HG03175 (cell line): ENCODE data around the gene USP33.
"Not testable (repeated sequence)": the region's sequence is repeated elsewhere in the genome, so short reads cannot be mapped to it uniquely, and the experiment has no call there.

ENCODE experiments used
- ATAC-seq: cut with Tn5 transposase; IDR thresholded peaks from one replicate; pipeline ENCODE4 v1.9.1; 2021; ENCODE audit warnings: mild to moderate bottlenecking, moderate library complexity; ENCODE audit not compliant: unreplicated experiment

Gene USP33

GRCh38 chr1:77759071-77760028 is at the start of gene USP33:
TSS of gene USP33 (minus strand) at chr1:77759852. CDS start at chr1:77741697, 18,155 bp downstream.
- ATAC-seq, result peak; percentile 93

GRCh38 chr1:77803371-77803770 is 43.7 kb upstream of the USP33 start:
- ATAC-seq, result no peak

DNA sequence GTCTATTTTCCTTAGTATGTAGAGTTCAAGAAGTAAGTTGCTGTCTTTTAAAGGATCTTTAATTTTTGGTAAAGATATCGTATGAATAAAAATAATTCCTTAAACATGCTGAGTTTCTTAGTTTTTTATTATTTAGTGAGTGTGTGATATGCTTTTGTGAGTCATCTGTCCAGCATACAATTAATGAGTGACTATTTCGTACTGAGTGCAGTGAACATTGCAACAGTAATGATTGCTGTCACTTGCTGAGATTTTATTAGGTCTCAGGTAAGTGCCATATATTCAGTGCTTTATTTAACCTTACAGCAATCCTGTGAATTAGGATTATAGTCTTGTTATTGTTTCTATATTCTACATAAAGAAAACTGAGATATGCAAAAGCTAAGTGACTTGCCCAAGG is 42.4 kb upstream of the USP33 start:
- no peak for ATAC-seq

- no peak for ATAC-seq
These were observed 38.3 kb upstream of the USP33 start for GRCh38 chr1:77797991-77798390.

DNA sequence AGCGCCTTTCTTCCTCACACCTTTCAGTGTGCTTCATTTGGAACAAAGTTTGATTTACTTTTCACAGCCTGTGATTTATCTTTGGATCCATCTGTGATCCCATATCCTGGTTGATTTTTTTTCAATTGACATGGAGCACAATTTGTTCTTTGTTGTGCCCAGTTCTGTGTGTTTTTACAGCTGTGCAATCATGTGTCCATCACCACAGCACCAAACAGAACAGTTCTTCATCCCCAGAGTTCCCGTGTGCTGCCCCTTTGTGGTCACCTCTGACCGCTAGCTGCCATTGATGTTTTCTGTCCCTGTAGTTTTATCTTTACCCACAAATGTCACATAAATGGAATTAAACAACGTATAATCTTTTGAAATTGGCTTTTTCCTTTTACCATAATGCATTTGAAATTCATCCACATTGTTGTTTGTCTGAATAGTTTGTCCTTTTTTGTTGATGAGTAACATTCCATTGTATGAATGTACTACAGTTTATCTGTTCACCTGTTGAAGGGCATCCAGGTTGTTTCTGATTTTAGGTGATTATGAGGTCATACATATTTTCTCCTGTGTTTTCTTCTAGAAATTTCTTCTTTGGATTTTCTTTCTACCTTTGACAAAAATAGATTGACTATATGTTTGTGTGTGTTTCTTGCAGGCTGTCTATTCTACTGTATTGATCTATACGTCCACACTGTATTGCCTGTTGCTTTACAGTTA is 37.2 kb upstream of the USP33 start:
- no peak for ATAC-seq

DNA sequence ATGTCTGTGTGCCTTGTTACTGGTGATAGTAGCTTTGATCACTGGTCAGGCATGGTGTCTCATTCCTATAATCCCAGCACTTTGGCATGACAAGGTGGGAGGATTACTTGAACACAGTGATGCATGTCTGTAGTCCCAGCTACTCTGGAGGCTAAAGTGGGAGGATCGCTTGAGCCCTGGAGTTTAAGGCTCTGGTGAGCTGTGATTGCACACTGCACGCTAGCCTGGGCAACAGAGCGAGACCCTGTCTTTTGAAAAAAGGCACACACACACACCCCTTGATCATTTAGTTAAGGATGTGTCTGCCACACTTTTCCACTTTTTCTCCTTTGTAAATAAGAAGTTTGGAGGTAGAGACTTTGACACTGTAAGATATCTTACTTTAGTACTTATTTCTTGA is 34.9 kb upstream of the USP33 start:
- no peak for ATAC-seq

DNA sequence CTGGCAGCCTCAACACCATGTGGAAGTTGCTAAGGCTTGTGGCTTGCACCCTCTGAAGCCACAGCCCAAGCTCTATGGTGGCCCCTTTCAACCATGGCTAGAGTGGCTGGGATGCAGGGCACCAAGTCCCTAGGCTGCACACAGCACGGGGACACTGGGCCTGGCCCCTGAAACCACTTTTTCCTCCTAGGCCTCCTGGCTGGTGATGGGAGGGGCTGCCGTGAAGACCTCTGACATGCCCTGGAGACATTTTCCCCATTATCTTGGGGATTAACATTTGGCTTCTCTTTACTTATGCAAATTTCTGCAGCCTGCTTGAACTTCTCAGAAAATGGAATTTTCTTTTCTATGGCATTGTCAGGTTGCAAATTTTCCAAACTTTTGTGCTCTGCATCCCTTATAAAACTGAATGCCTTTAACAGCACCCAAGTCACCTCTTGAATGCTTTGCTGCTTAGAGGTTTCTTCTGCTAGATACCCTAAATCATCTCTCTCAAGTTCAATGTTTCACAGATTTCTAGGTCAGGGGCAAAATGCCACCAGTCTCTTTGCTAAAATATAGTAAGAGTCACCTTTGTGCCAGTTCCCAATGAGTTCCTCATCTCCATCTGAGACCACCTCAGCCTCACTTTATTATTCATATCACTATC is 26.6 kb upstream of the USP33 start:
- not testable (repeated sequence) for ATAC-seq

DNA sequence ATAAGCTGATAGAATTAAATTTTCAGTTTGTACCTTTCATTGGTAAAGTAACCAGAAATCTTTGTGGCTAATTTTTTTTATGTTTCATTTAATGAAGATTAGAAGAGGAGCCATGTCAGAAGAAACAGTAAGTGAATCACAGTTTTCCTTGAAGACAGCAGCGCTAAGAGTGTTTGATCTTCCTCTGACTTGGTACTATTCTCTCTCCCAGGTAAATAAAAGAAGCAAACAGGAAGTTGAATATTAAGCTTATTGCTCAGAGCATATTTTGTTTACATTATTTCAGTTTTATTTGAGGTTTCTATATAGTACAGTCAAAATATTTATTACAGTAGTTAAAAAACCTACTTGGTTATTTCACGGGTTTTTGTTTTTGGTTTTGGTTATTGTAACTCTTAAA is 23.5 kb upstream of the USP33 start:
- no peak for ATAC-seq

- peak; percentile 39 for ATAC-seq
These were observed 22.0 kb upstream of the USP33 start for GRCh38 chr1:77781683-77782082.

- peak; percentile 85 for ATAC-seq
These were observed 20.1 kb upstream of the USP33 start, which contains the start of gene MIGA1 for GRCh38 chr1:77779529-77780281. TSS of gene MIGA1 (plus strand) at chr1:77779649. CDS start at chr1:77783253, 3,604 bp downstream.

- ATAC-seq, result no peak
These were observed 16.5 kb upstream of the USP33 start for GRCh38 chr1:77776007-77776700.

DNA sequence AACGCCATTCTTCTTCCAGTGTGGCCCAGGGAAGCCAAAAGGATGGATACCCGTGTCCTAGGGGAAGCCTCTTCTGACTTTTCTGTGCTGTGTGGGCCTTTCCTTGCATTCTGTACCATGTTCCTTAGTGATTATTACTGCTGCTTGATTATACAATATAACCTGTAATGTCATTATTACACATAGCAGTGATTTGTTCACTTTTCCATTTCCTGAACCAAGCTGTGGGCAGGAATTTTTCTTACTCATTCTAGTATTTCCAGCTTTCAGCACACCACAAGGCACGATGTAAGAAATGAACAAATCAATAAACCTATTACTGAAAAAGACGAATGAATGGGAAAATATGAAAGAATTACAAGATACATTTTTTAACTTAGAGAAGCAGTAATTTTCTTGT is 8.4 kb upstream of the USP33 start:
- no peak for ATAC-seq

DNA sequence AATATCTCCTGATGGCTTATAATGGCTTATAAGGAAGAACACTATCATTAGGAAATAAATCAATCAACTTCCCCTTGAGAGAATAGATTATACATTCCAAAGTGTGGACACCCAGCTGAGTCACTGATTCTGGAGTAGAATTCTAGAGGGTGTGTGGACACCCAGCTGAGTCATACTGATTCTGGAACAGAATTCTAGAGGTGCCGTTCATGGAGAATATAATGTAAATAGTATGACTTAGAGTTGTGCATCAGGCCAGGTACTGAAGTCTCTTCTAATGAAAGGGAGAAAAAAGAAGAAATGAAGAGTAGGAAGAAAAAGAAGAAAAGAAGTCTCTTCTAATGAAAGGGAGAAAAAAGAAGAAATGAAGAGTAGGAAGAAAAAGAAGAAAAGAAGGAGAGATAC is 2.4 kb upstream of the USP33 start:
- no peak for ATAC-seq

DNA sequence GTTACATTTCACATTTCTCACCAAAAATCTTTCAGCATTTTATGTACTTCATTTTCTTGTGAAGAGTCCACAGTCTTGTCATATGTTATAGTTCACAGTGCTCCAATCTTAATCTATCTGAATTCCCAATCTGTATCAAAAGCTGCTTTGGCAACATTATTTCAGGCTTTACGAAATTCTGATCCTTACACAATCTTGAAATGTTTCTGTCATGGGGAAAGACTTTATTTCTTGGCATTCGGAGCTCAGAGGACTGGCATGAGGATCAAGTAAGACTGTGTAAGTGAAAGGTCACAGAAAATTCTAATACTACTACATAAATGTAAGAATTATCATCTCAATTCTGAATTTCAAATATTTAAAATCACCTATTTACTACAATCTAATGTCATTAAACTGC is 2.0 kb downstream of the USP33 start:
- ATAC-seq, result no peak

- no peak for ATAC-seq
These were observed 2.5 kb downstream of the USP33 start for GRCh38 chr1:77757066-77757584.

DNA sequence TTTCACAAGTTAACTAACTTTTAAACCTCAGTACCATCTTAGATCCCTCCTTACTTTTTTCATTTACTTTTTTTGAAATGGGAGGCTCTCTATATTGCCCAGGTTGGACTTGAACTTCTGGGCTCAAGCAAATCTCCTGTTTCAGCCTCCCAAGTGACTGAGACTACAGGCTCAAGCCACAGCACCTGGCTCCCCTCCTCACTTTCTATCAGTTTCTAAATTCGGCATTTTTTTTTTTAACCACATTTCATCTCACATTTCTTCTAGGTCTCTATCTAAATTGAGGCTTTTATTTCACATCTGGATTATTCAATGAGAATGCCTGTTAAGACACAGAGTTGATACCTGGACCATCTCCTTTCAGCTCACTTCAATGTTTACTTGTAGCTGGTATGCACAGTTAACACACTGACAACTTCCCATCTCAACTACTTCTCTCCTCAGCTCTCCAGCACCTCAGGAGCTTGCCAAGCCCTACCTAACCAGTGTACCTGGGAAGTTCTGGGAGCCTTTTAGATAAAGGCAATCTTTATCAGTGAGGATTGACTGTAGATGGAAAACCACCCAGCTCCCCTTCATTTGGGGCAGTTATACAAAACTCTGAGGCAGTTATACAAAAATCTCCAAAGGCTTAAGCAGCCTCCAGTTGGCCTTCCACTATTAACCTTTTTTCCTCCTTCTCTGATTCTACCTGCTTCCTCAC is 3.4 kb downstream of the USP33 start:
- ATAC-seq, result no peak

DNA sequence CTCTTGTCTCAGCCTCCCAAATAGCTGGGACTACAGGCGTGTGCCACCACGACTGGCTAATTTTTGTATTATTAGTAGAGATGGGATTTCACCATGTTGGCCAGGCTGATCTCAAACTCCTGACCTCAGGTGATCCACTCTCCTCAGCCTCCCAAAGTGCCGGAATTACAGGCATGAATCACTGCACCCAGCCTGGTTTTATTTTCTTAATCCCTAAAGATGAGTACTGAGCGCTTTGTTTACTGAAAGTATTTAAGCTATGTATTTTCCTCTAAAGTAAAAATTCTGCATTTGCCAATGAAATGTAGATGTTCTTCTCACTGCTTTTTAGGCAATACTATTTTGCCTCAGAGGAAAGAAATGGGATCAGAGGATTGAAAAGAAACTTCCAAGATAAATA is 10.2 kb downstream of the USP33 start:
- not testable (repeated sequence) for ATAC-seq

DNA sequence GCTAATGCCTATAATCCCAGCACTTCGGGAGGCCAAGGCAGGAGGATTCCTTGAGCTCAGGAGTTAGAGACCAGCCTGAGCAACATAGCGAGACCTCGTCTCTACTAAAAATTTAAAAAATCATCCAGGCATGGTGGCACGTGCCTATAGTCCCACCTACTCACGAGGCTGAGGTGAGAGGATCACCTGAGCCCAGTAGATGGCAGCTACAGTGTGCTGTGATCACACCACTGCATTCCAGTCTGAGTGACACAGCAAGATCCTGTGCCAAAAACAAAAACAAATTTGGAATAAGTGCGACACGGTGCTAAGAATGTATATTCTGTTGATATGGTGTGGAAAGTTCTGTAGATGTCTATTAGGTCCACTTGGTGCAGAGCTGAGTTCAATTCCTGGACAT is 15.1 kb downstream of the USP33 start:
- no peak for ATAC-seq

DNA sequence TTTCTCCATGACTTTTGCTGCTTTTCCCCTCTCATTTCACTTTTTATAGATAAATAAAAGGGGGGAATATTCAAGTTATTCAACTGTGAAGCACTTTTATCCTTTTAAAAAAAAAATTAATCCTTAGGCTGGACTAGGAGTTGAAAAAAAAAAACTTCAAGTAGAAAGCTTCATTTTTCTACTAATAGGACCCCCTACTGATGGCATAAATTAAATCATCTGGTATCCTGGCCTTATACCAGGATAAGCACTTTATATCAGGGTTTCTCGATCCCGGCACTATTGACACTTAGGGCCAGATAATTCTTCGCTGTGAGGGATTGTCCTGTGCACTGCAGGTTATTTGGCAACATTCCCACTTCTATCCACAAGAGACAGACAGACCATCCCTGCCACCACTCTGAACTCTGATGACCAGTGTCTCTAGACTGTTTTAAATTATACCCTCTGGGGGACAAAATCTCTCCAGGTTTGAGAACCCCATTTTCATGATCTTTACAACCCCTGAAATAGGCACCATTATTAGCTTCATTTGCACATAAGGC is 17.6 kb downstream of the USP33 start:
- ATAC-seq, result no peak
